Measurements from ENCODE around the gene ANKAR. TPM values are rescaled to one million over a fixed set of nuclear protein-coding genes. Genes with fewer than 3 reads are reported as not detected.

ANKAR gene, protein sequence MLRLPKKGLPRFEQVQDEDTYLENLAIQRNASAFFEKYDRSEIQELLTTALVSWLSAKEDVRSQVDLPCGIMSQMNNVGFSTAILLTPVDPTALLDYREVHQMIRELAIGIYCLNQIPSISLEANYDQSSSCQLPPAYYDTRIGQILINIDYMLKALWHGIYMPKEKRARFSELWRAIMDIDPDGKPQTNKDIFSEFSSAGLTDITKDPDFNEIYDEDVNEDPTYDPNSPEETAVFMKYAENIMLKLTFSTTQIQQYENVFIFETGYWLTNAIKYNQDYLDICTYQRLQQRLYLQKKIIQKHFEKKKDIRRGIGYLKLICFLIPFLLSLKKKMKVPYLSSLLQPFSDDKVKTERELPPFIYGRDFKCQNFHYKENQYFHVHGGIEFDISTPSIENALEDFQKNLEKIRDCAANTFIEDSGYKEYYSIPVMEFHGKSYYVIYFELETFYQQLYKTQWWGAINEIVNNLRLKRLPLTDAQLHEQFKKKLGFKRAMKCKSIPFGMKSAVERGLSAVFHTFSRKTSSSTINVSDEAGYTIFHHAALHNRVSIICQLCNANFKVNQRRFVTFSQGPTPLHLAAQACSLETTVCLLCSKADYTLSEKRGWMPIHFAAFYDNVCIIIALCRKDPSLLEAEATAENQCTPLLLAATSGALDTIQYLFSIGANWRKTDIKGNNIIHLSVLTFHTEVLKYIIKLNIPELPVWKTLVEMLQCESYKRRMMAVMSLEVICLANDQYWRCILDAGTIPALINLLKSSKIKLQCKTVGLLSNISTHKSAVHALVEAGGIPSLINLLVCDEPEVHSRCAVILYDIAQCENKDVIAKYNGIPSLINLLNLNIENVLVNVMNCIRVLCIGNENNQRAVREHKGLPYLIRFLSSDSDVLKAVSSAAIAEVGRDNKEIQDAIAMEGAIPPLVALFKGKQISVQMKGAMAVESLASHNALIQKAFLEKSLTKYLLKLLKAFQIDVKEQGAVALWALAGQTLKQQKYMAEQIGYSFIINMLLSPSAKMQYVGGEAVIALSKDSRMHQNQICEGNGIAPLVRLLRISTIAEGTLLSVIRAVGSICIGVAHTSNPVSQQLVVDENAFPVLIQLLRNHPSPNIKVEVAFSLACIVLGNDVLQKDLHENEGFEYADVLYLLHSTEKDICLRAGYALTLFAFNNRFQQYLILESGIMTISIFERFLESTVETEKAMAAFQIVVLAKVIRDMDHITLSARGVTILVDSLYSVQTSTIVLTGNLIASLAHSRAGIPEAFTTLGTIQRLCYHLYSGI (N-terminal part only)
- total RNA-seq, result 42.7 TPM

GRCh38 chr2:189674374-189675112 is at the start of gene ANKAR:
TSS of gene ANKAR (plus strand) at chr2:189674670. CDS start at chr2:189676491, 1,821 bp downstream.

DNA sequence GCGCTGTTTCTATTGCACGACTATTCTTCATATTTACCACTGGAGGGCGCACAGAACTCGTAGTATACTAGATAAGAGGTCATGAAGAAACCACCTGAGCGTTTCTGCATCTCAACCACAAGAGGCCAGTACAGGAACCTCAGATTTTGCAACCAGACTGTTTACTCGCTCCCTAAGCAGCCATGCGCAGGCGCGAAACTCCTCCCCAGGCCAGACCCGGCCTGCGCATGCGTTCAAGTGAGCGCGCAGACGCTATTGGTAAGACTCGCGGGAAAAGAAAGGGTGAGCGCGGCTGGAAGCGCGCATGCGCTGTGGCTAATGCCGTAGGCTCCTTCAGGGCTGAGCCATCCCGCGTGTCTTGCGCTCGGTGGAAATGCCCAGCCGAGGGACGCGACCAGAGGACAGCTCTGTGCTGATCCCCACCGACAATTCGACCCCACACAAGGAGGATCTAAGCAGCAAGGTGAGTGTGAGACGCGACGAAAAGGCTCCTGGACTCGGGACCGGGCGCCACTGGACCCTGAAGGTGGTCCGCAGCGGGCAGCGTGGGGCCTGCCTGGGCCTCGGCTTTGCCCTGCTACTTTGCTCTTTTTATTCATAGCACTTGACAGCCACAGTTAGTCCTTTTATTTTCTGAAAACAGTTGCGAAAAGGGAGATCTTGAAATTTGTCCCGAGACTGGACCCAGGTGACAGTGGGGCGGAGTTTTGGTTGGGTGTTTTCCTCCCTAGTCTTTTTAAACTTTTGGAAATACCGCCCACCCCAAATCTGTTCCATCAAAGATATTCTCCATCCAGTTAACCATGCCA is 13.1 kb upstream of the ANKAR start, which contains the start of gene ASNSD1:
Gene ASNSD1 (plus strand): TSS at position 312 of the 809 bp plus-strand sequence. CDS start 4,674 bp downstream, outside the sequence.

Other genes with a start within 250 kb of the ANKAR start
- gene WDR75, start 233.2 kb upstream of the ANKAR start, total RNA-seq, result 65.5 TPM
- 51.0 TPM for gene SLC40A1, start 93.9 kb upstream of the ANKAR start, total RNA-seq
- gene ASNSD1, start 13.2 kb upstream of the ANKAR start, total RNA-seq, result 89.0 TPM
- gene OSGEPL1, start 88.1 kb downstream of the ANKAR start, total RNA-seq, result 20.5 TPM
- 48.7 TPM for gene ORMDL1, start 109.7 kb downstream of the ANKAR start, total RNA-seq
- 64.6 TPM for gene PMS1, start 109.8 kb downstream of the ANKAR start, total RNA-seq

Measured in diencephalon (tissue), 1 donor.